SU-DHL-6 (cell line): Measurements from ENCODE around the gene CBFA2T2.

Source experiments
- H2AFZ ChIP-seq: fragments of 200-600 bp; sonication (generic); 2 replicates; pipeline ENCODE4 v1.6.1; 2014; ENCODE audit warnings: low read depth, mild to moderate bottlenecking, moderate library complexity, mixed read lengths, antibody characterized with exemption, low read length; ENCODE audit not compliant: severe bottlenecking
- H3F3A ChIP-seq: fragments of 200-600 bp; shearing (Covaris generic); 2 replicates; pipeline ENCODE4 v1.6.0; 2016; ENCODE audit warnings: antibody characterized with exemption, mild to moderate bottlenecking; ENCODE audit not compliant: insufficient read depth
- H3K27ac ChIP-seq: fragments of 200-600 bp; sonication (generic); 2 replicates; pipeline ENCODE4 v1.5.1; 2016; ENCODE audit warnings: low read depth, mild to moderate bottlenecking, low read length, moderate library complexity, mixed read lengths
- H3K27me3 ChIP-seq: fragments of 200-600 bp; sonication (generic), shearing (Covaris generic); 2 replicates; pipeline ENCODE4 v1.6.0; 2014; ENCODE audit warnings: mild to moderate bottlenecking, low read length
- H3K36me3 ChIP-seq: fragments of 200-600 bp; sonication (generic); 2 replicates; pipeline ENCODE4 v1.6.1; 2014; ENCODE audit warnings: mild to moderate bottlenecking, low read length, mixed read lengths
- H3K4me2 ChIP-seq: fragments of 300-600, 200-600 bp; shearing (Covaris generic), sonication (generic); 2 replicates; pipeline ENCODE4 v1.6.0; 2014; ENCODE audit warnings: low read length, low read depth, mild to moderate bottlenecking; ENCODE audit not compliant: poor library complexity, severe bottlenecking
- H3K4me3 ChIP-seq: fragments of 200-600 bp; sonication (generic); 2 replicates; pipeline ENCODE4 v1.5.1; 2014; ENCODE audit warnings: antibody characterized with exemption, low read length, mild to moderate bottlenecking, mixed read lengths; ENCODE audit not compliant: insufficient read depth, poor library complexity, severe bottlenecking
- H3K79me2 ChIP-seq: fragments of 200-600 bp; sonication (generic); 2 replicates; pipeline ENCODE4 v1.6.1; 2014; ENCODE audit warnings: mild to moderate bottlenecking, low read length, moderate library complexity; ENCODE audit not compliant: insufficient read depth
- H3K9ac ChIP-seq: fragments of 200-600 bp; sonication (generic); 2 replicates; pipeline ENCODE4 v1.7.0; 2014; ENCODE audit warnings: mild to moderate bottlenecking, low read length
- H3K9me2 ChIP-seq: fragments of 200-600 bp; sonication (generic); replicated peaks from 2 replicates; pipeline ENCODE4 v1.6.1; 2014; ENCODE audit warnings: low read length; ENCODE audit not compliant: insufficient read depth
- H3K9me3 ChIP-seq: fragments of 200-600 bp; sonication (generic); 2 replicates; pipeline ENCODE4 v1.6.1; 2014; ENCODE audit warnings: low read length, mixed read lengths; ENCODE audit not compliant: insufficient read depth
- H4K20me1 ChIP-seq: fragments of 200-600 bp; sonication (generic); 2 replicates; pipeline ENCODE4 v1.6.1; 2014; ENCODE audit warnings: low read depth, mild to moderate bottlenecking, antibody characterized with exemption, low read length, moderate library complexity, mixed read lengths
- CTCF ChIP-seq: fragments of 200-600 bp; sonication (generic); IDR thresholded peaks from one replicate; pipeline ENCODE4 v1.5.1; 2017; ENCODE audit warnings: antibody characterized with exemption, mild to moderate bottlenecking, low read length, moderate library complexity; ENCODE audit not compliant: insufficient read depth, poor library complexity, severe bottlenecking
- EZH2phosphoT487 ChIP-seq: fragments of 200-600 bp; sonication (generic), shearing (Covaris generic); conservative IDR thresholded peaks from 2 replicates; pipeline ENCODE4 v1.6.1; 2018; ENCODE audit warnings: mild to moderate bottlenecking, antibody characterized with exemption, low read length, moderate library complexity, mixed read lengths

CBFA2T2 gene

GRCh38 chr20:33658929-33659328, 169.0 kb downstream of the CBFA2T2 start:
- Histone ChIP-seq H3K4me2 (no peak overlapping the region), H3K4me3 (no peak overlapping the region), H2AFZ (no peak overlapping the region), H3K9ac (no peak overlapping the region), H4K20me1 (no peaks in the 10 kb centered on the region), H3K27ac (no peak overlapping the region), H3K36me3 (no peaks in the 10 kb centered on the region), H3K9me3 (no peaks in the 10 kb centered on the region), H3K27me3 (no peaks in the 10 kb centered on the region), H3K9me2 (no peaks in the 10 kb centered on the region), H3K79me2 (peaks cover 8% of the 10 kb centered on the region; the same call in 1 of the 2 replicates), H3F3A (no peaks in the 10 kb centered on the region)
- no peak for TF ChIP-seq CTCF
- no peak for TF ChIP-seq EZH2phosphoT487

GRCh38 chr20:33659341-33660034, 169.6 kb downstream of the CBFA2T2 start:
- Histone ChIP-seq H3K4me3 (no peak overlapping the region), H3K36me3 (no peaks in the 10 kb centered on the region), H2AFZ (no peak overlapping the region), H3F3A (no peaks in the 10 kb centered on the region), H3K79me2 (peaks cover 8% of the 10 kb centered on the region; the same call in 1 of the 2 replicates), H3K27me3 (no peaks in the 10 kb centered on the region), H3K4me2 (no peak overlapping the region), H3K9me3 (no peaks in the 10 kb centered on the region), H3K27ac (no peak overlapping the region), H3K9me2 (no peaks in the 10 kb centered on the region), H3K9ac (no peak overlapping the region), H4K20me1 (no peaks in the 10 kb centered on the region)
- TF ChIP-seq CTCF (no peak), EZH2phosphoT487 (no peak)

GRCh38 chr20:33660035-33660684, 170.3 kb downstream of the CBFA2T2 start:
- no peak overlapping the region for H3K9ac ChIP-seq
- H3F3A ChIP-seq: no peaks in the 10 kb centered on the region
- H3K36me3 ChIP-seq: no peaks in the 10 kb centered on the region
- peaks cover 8% of the 10 kb centered on the region; the same call in 1 of the 2 replicates for H3K79me2 ChIP-seq
- H2AFZ ChIP-seq: no peak overlapping the region
- no peak overlapping the region for H3K4me2 ChIP-seq
- no peak overlapping the region for H3K4me3 ChIP-seq
- H3K27ac ChIP-seq: no peak overlapping the region
- H3K27me3 ChIP-seq: no peaks in the 10 kb centered on the region
- no peaks in the 10 kb centered on the region for H3K9me2 ChIP-seq
- no peaks in the 10 kb centered on the region for H3K9me3 ChIP-seq
- TF ChIP-seq EZH2phosphoT487: no peak
- TF ChIP-seq CTCF: no peak
- no peaks in the 10 kb centered on the region for H4K20me1 ChIP-seq
